Cardiac fibroblast (primary cell): ENCODE results near the gene HFE.
"Not testable (repeated sequence)": the region's sequence is repeated elsewhere in the genome, so short reads cannot be mapped to it uniquely, and the experiment has no call there.

Experiments used
- DNase-seq, 2 donors: peaks; one replicate each; pipeline versions ENCODE4 v3.0.0 to v3.0.0-alpha.2; 2010; ENCODE audit warnings: low read depth in 2 of 2
- H3K4me3 ChIP-seq, 2 donors: replicated peaks in 1 of 2; 1 replicate in 1 of 2; 2 replicates in 1 of 2; pipeline ENCODE4 v1.5.1; 2011; ENCODE audit warnings: low read depth in 2 of 2, low read length in 2 of 2, mild to moderate bottlenecking in 2 of 2, moderate library complexity in 1 of 2
- CTCF ChIP-seq: IDR thresholded peaks from one replicate; pipeline ENCODE4 v1.5.1; 2011; ENCODE audit warnings: low read depth, mild to moderate bottlenecking, low read length, inconsistent platforms

Gene HFE

DNA sequence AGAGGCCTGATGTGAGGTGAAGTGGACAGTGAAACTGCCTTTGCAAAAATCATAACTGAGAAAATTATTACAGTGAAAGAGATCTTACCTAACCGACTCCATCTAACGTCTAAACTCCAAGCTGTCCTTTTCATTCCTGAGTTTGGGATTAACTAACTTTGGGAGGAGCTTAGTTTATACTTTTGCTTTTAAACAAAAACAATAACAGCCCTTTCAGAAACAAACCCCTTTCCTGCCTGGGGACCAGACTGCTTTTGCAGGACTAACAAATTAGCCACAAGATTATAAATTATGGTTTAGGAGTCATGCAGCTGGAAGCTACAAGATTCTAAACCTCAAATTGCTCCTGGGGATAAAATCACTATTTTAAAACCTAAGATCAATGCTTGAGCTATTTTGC, 38.6 kb upstream of the HFE start:
- H3K4me3 ChIP-seq, result no peak overlapping the region
- DNase-seq, result no peak
- no peak for TF ChIP-seq CTCF

- H3K4me3 ChIP-seq, result no peak overlapping the region
- TF ChIP-seq CTCF, result no peak
- no peak for DNase-seq
Measured at GRCh38 chr6:26051665-26052310, 35.4 kb upstream of the HFE start.

DNA sequence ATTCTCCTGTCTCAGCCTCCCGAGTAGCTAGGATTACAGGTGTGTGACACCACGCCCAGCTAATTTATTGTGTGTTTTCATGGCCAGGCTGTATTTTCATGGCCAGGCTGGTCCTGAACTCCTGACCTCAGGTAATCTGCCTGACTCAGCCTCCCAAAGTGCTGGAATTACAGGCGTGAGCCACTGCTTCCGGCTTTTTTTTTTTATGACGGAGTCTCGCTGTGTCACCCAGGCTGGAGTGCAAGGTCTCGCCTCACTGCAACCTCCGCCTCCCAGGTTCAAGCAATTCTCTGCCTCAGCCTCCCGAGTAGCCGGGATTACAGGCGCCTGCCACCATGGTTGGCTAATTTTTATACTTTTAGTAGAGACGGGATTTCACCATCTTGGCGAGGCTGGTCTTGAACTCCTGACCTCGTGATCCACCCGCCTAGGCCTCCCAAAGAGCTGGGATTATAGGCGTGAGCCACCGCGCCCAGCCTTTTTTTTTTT, 34.4 kb upstream of the HFE start:
- DNase-seq, H3K4me3 ChIP-seq: not testable (repeated sequence)

- TF ChIP-seq CTCF, result no peak
- peak overlapping the region; percentile 68 to 78 for H3K4me3 ChIP-seq
- DNase-seq, result peak; percentile 41 to 55
Measured at GRCh38 chr6:26053992-26054780, 33.0 kb upstream of the HFE start.

GRCh38 chr6:26054781-26055718, 32.2 kb upstream of the HFE start:
- H3K4me3 ChIP-seq, result peak overlapping the region; percentile 68 to 78
- peak; percentile 97 to 98 for DNase-seq
- TF ChIP-seq CTCF, result no peak

- DNase-seq, result peak; percentile 94
- TF ChIP-seq CTCF, result no peak
- peak overlapping the region; percentile 68 to 78 for H3K4me3 ChIP-seq
Measured at GRCh38 chr6:26055719-26056582, 31.3 kb upstream of the HFE start.
